Fibroblast of pulmonary artery (primary cell): ENCODE data around the gene GPR139.

ENCODE experiments used
- DNase-seq: peaks from one replicate; pipeline ENCODE4 v3.0.0-alpha.2; 2010; ENCODE audit warnings: low read depth
- H3K4me3 ChIP-seq: replicated peaks from 2 replicates; pipeline ENCODE4 v1.5.1; 2011; ENCODE audit warnings: low read depth, mild to moderate bottlenecking, control low read depth, low read length, moderate library complexity
- CTCF ChIP-seq: IDR thresholded peaks from 2 replicates; pipeline ENCODE4 v1.5.1; 2011; ENCODE audit warnings: mild to moderate bottlenecking, control low read depth, low read length, inconsistent platforms; ENCODE audit errors: missing control alignments

The GPR139 gene

GRCh38 chr16:20056436-20056835, 17.3 kb downstream of the GPR139 start:
- no peak for TF ChIP-seq CTCF
- DNase-seq: no peak
- no peak overlapping the region for H3K4me3 ChIP-seq

DNA sequence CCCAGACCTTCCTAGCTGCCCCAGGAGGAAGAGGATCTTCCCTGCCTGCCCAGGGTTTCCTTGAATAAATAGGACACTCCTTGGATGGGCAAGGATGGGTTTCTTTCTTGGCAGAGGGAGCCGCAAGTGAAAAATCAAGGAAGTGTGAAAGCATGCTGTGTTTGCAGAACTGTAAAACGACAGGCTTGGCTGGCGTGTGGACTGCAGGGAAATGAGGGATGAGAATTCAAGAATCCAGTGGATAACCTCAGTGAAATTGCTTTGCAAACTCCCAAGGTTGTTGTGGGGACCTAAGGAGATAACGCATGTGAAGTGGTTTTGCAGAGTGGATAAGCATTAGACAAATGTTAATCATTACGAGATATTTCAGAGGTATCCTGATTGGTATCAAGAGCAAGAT, 20.4 kb downstream of the GPR139 start:
- no peak for DNase-seq
- no peak overlapping the region for H3K4me3 ChIP-seq
- TF ChIP-seq CTCF: no peak

GRCh38 chr16:20051611-20052010, 22.1 kb downstream of the GPR139 start:
- H3K4me3 ChIP-seq: no peak overlapping the region
- no peak for DNase-seq
- no peak for TF ChIP-seq CTCF

DNA sequence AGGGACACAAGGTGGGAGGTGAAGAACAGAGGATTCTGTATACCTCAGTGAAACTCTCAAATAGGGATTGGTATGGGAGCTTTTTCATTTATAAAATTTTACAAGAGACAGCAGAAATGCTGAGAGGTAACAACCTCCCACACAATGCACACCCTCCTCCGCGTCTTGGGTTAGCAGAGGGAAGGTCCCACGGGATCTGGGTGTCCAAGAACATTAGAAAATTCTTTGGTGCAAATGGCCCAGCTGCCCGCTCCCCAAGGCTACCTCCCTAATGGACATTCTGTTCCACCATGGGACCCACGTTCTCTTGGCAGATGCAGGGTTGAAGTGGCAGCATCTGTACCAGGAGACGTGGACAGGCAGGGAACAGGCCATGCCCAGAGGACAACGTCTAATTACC, 22.5 kb downstream of the GPR139 start:
- DNase-seq: no peak
- H3K4me3 ChIP-seq: no peak overlapping the region
- no peak for TF ChIP-seq CTCF

GRCh38 chr16:20049831-20050230, 23.9 kb downstream of the GPR139 start:
- no peak for TF ChIP-seq CTCF
- H3K4me3 ChIP-seq: no peak overlapping the region

GRCh38 chr16:20045886-20046285, 27.8 kb downstream of the GPR139 start:
- no peak for DNase-seq
- no peak overlapping the region for H3K4me3 ChIP-seq
- no peak for TF ChIP-seq CTCF

More at GRCh38 chr16:20049831-20050230, 23.9 kb downstream of the GPR139 start:
- DNase-seq: no peak

- no peak for TF ChIP-seq CTCF
- no peak overlapping the region for H3K4me3 ChIP-seq
- DNase-seq: no peak
These were observed 30.8 kb downstream of the GPR139 start for GRCh38 chr16:20042848-20043247.
